ENCODE results near the gene KRTAP4-5. TPM values are rescaled to one million over a fixed set of nuclear protein-coding genes. Genes with fewer than 3 reads are reported as not detected.
"Not testable (repeated sequence)": the region's sequence is repeated elsewhere in the genome, so short reads cannot be mapped to it uniquely, and the experiment has no call there.

Gene KRTAP4-5
- total RNA-seq, 1 donor from 2014 or later: not detected

- H3K4me3 Mint-ChIP-seq: no peak overlapping the region
- H3K9ac ChIP-seq: no peak overlapping the region
- no peak for DNase-seq (ENCODE audit: low spot score)
- no peaks in the 10 kb centered on the region for H3F3A ChIP-seq (ENCODE audit: low read depth)
- H3K4me3 ChIP-seq: no peak overlapping the region
- H3K36me3 Mint-ChIP-seq: no peaks in the 10 kb centered on the region
- no peak overlapping the region for H2AFZ ChIP-seq (replicated peaks)
- no peaks in the 10 kb centered on the region for H3K79me2 ChIP-seq (ENCODE audit: low read depth)
- H3K4me2 ChIP-seq: no peak overlapping the region
- TF ChIP-seq, protein P1, sequence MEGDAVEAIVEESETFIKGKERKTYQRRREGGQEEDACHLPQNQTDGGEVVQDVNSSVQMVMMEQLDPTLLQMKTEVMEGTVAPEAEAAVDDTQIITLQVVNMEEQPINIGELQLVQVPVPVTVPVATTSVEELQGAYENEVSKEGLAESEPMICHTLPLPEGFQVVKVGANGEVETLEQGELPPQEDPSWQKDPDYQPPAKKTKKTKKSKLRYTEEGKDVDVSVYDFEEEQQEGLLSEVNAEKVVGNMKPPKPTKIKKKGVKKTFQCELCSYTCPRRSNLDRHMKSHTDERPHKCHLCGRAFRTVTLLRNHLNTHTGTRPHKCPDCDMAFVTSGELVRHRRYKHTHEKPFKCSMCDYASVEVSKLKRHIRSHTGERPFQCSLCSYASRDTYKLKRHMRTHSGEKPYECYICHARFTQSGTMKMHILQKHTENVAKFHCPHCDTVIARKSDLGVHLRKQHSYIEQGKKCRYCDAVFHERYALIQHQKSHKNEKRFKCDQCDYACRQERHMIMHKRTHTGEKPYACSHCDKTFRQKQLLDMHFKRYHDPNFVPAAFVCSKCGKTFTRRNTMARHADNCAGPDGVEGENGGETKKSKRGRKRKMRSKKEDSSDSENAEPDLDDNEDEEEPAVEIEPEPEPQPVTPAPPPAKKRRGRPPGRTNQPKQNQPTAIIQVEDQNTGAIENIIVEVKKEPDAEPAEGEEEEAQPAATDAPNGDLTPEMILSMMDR (IDR thresholded peaks at IDR 0.05): no peak
- TF ChIP-seq EZH2 (IDR thresholded peaks at IDR 0.05): no peak
- no peak for TF ChIP-seq EZH2phosphoT487 (IDR thresholded peaks at IDR 0.05)
- H3K27ac Mint-ChIP-seq: no peak overlapping the region
- no peaks in the 10 kb centered on the region for H3K4me1 Mint-ChIP-seq
- H3K27me3 Mint-ChIP-seq (ENCODE audit: insufficient read depth, low read depth): peaks cover 2% of the 10 kb centered on the region
- H3K4me1 ChIP-seq: no peaks in the 10 kb centered on the region
- H3K9me3 ChIP-seq (ENCODE audit: low read depth): peaks cover 6% of the 10 kb centered on the region
- H3K27me3 ChIP-seq: no peaks in the 10 kb centered on the region
- H3K27ac ChIP-seq: no peak overlapping the region
- no peaks in the 10 kb centered on the region for H4K20me1 ChIP-seq (ENCODE audit: low read depth)
- H3K36me3 ChIP-seq: no peaks in the 10 kb centered on the region
- H3K9me3 Mint-ChIP-seq: peaks cover 16% of the 10 kb centered on the region
These were observed 4.4 kb downstream of the KRTAP4-5 start for GRCh38 chr17:41145261-41145660.

DNA sequence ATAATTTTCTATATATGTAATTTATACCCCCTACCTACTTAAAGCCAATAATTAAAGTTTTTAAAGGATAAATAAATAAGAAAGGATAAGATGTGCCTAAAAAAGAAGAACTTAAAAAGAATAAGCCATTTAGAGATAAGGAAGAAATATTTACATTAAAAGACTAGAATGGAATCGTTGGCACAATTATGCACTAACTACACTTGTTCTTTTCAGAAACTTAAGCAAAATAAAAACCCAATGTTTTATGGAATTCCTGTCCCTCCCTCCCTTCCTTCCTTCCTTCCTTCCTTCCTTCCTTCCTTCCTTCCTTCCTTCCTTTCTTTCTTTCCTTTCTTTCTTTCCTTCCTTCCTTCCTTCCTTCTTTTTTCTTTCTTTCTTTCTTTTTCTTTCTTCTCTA is 4.8 kb downstream of the KRTAP4-5 start:
- Histone ChIP-seq H3K4me1 (no peaks in the 10 kb centered on the region), H2AFZ (replicated peaks) (no peak overlapping the region), H3F3A (ENCODE audit: low read depth) (no peaks in the 10 kb centered on the region), H3K79me2 (ENCODE audit: low read depth) (no peaks in the 10 kb centered on the region), H3K27me3 (no peaks in the 10 kb centered on the region), H3K4me3 (no peak overlapping the region), H4K20me1 (ENCODE audit: low read depth) (no peaks in the 10 kb centered on the region), H3K36me3 (no peaks in the 10 kb centered on the region), H3K9me3 (ENCODE audit: low read depth) (peaks cover 6% of the 10 kb centered on the region), H3K4me2 (no peak overlapping the region), H3K9ac (no peak overlapping the region), H3K27ac (no peak overlapping the region)
- Mint-ChIP-seq H3K27me3 (ENCODE audit: insufficient read depth, low read depth) (peaks cover 2% of the 10 kb centered on the region), H3K9me3 (peaks cover 16% of the 10 kb centered on the region), H3K36me3 (no peaks in the 10 kb centered on the region), H3K27ac (no peak overlapping the region), H3K4me1 (no peaks in the 10 kb centered on the region), H3K4me3 (no peak overlapping the region)
- TF ChIP-seq EZH2phosphoT487 (IDR thresholded peaks at IDR 0.05) (no peak), EZH2 (IDR thresholded peaks at IDR 0.05) (no peak)
- TF ChIP-seq, protein P1 (IDR thresholded peaks at IDR 0.05): no peak
- DNase-seq (ENCODE audit: low spot score): no peak

GRCh38 chr17:41141361-41141760 is 8.3 kb downstream of the KRTAP4-5 start:
- Histone ChIP-seq H3K79me2 (ENCODE audit: low read depth) (no peaks in the 10 kb centered on the region), H3K27ac (no peak overlapping the region), H3K9ac (no peak overlapping the region), H2AFZ (replicated peaks) (no peak overlapping the region), H3K4me2 (no peak overlapping the region), H3K9me3 (ENCODE audit: low read depth) (peaks cover 10% of the 10 kb centered on the region), H3K4me3 (no peak overlapping the region), H3K27me3 (no peaks in the 10 kb centered on the region), H3K4me1 (no peaks in the 10 kb centered on the region), H3K36me3 (no peaks in the 10 kb centered on the region), H3F3A (ENCODE audit: low read depth) (no peaks in the 10 kb centered on the region), H4K20me1 (ENCODE audit: low read depth) (no peaks in the 10 kb centered on the region)
- no peaks in the 10 kb centered on the region for H3K36me3 Mint-ChIP-seq
- H3K9me3 Mint-ChIP-seq: peaks cover 22% of the 10 kb centered on the region
- H3K27me3 Mint-ChIP-seq (ENCODE audit: insufficient read depth, low read depth): peaks cover 2% of the 10 kb centered on the region
- H3K4me3 Mint-ChIP-seq: no peak overlapping the region
- no peaks in the 10 kb centered on the region for H3K4me1 Mint-ChIP-seq
- no peak for DNase-seq (ENCODE audit: low spot score)
- no peak overlapping the region for H3K27ac Mint-ChIP-seq
- TF ChIP-seq EZH2 (IDR thresholded peaks at IDR 0.05): no peak

GRCh38 chr17:41140360-41141131 is 9.1 kb downstream of the KRTAP4-5 start, which contains the start of gene KRTAP4-6:
Gene KRTAP4-6 (minus strand): TSS chr17:41140544. CDS start chr17:41140487, 57 bp downstream.
- no peaks in the 10 kb centered on the region for H3F3A ChIP-seq (ENCODE audit: low read depth)
- no peaks in the 10 kb centered on the region for H4K20me1 ChIP-seq (ENCODE audit: low read depth)
- Mint-ChIP-seq H3K27me3 (ENCODE audit: insufficient read depth, low read depth) (peaks cover 2% of the 10 kb centered on the region), H3K4me1 (no peaks in the 10 kb centered on the region), H3K27ac (no peak within 1 kb of the TSS), H3K9me3 (peaks cover 22% of the 10 kb centered on the region), H3K4me3 (no peak within 1 kb of the TSS), H3K36me3 (no peaks in the 10 kb centered on the region)
- no peak within 1 kb of the TSS for H2AFZ ChIP-seq (replicated peaks)
- H3K27ac ChIP-seq: no peak within 1 kb of the TSS
- H3K36me3 ChIP-seq: no peaks in the 10 kb centered on the region
- H3K79me2 ChIP-seq (ENCODE audit: low read depth): no peaks in the 10 kb centered on the region
- TF ChIP-seq, protein P1 (IDR thresholded peaks at IDR 0.05): no peak
- TF ChIP-seq EZH2 (IDR thresholded peaks at IDR 0.05) (no peak), EZH2phosphoT487 (IDR thresholded peaks at IDR 0.05) (no peak)
- H3K9ac ChIP-seq: no peak within 1 kb of the TSS
- peaks cover 10% of the 10 kb centered on the region for H3K9me3 ChIP-seq (ENCODE audit: low read depth)
- no peaks in the 10 kb centered on the region for H3K4me1 ChIP-seq
- no peaks in the 10 kb centered on the region for H3K27me3 ChIP-seq
- no peak within 1 kb of the TSS for H3K4me3 ChIP-seq
- no peak for DNase-seq (ENCODE audit: low spot score)
- no peak within 1 kb of the TSS for H3K4me2 ChIP-seq

DNA sequence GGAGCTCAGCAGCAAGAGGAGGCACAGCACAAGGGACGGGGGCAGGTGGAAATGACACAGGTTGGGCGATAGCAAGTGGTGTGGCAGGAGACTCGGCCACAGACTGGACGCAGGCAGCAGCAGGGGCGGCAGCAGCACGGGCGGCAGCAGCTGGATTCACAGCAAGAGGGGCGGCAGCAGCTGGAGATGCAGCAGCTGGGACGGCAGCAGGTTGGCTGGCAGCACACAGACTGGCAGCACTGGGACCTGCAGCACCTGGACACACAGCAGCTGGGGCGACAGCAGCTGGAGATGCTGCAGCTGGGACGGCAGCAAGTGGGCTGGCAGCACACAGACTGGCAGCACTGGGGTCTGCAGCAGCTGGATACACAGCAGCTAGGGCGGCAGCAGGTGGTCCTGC is 9.8 kb downstream of the KRTAP4-5 start:
- not testable (repeated sequence) for H2AFZ ChIP-seq (replicated peaks); H3K27me3 Mint-ChIP-seq (ENCODE audit: insufficient read depth, low read depth); H4K20me1 ChIP-seq (ENCODE audit: low read depth); H3K27ac Mint-ChIP-seq; H3K27me3 ChIP-seq; H3K4me2 ChIP-seq; H3K9ac ChIP-seq; H3K36me3 Mint-ChIP-seq; H3K36me3 ChIP-seq; H3K79me2 ChIP-seq (ENCODE audit: low read depth); H3K4me3 Mint-ChIP-seq; H3K4me3 ChIP-seq; H3K4me1 Mint-ChIP-seq; H3K4me1 ChIP-seq; DNase-seq (ENCODE audit: low spot score); H3F3A ChIP-seq (ENCODE audit: low read depth); H3K27ac ChIP-seq
- H3K9me3 ChIP-seq (ENCODE audit: low read depth): peaks cover 10% of the 10 kb centered on the region
- peaks cover 22% of the 10 kb centered on the region for H3K9me3 Mint-ChIP-seq
